ENCODE data around the gene PAX2. TPM values are rescaled to one million over a fixed set of nuclear protein-coding genes. Genes with fewer than 3 reads are reported as not detected.

The PAX2 gene
- total RNA-seq, 4 donors from 2014 or later: not detected

DNA sequence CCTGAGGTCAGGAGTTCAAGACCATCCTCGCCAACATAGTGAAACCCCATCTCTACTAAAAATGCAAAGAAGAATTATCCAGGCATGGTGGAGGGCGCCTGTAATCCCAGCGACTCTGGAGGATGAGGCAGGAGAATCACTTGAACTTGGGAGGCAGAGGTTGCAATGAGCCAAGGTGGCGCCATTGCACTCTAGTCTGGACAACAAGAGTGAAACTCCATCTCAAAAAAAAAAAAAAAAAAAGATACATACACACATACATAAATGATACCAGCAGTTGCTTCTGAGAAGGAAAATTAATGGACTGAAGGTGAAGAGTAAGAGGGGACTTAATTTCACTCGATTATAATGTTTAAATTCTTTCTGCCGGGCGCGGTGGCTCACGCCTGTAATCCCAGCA, 40.2 kb upstream of the PAX2 start:
- H3K4me3 ChIP-seq (replicated peaks in 1 of 3): no peak overlapping the region
- H3K27me3 ChIP-seq: peaks cover 10% of the 10 kb centered on the region
- no peaks in the 10 kb centered on the region for H3K36me3 ChIP-seq
- WGBS, 2 donors: 82 to 83% methylated on average over 9 of the region's 9 CpGs
- no peak for DNase-seq
- peaks cover 0 to 5% of the 10 kb centered on the region in 2 donors for H3K4me1 ChIP-seq
- intact Hi-C loops (cut with DNase I): no loop called here
- H3K9me3 ChIP-seq: no peaks in the 10 kb centered on the region
- TF ChIP-seq POLR2A (IDR thresholded peaks at IDR 0.05): no peak
- TF ChIP-seq, protein P1, sequence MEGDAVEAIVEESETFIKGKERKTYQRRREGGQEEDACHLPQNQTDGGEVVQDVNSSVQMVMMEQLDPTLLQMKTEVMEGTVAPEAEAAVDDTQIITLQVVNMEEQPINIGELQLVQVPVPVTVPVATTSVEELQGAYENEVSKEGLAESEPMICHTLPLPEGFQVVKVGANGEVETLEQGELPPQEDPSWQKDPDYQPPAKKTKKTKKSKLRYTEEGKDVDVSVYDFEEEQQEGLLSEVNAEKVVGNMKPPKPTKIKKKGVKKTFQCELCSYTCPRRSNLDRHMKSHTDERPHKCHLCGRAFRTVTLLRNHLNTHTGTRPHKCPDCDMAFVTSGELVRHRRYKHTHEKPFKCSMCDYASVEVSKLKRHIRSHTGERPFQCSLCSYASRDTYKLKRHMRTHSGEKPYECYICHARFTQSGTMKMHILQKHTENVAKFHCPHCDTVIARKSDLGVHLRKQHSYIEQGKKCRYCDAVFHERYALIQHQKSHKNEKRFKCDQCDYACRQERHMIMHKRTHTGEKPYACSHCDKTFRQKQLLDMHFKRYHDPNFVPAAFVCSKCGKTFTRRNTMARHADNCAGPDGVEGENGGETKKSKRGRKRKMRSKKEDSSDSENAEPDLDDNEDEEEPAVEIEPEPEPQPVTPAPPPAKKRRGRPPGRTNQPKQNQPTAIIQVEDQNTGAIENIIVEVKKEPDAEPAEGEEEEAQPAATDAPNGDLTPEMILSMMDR (IDR thresholded peaks at IDR 0.05): no peak
- H3K27ac ChIP-seq: no peak overlapping the region

DNA sequence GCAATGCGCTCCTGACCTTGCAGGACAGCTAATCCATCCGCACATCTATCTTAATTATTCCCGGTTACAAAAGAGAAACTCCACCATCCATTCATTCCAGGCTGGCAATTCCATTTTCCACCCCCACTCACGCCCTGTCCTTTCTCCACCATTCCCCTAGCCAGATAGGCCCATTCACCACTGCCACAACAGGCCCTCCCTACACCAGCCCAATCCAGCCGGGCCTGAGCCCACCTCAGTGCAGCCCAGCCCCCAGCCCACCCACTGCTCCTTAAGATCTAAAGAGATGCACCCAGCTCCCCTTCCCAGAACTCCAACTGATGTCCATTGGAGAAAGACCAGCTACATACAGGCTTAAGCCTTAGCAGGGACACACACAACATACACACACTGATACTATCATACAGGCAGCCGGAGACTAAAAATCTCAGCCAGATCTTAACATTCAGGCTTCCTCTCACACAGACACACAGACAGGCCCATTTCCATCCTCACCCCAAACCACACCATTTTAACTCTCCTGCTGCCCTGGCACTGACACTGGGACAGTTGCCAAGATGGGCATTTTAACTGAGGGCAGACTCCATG, 38.0 kb upstream of the PAX2 start:
- H3K4me3 ChIP-seq (replicated peaks in 1 of 3): no peak overlapping the region
- no peaks in the 10 kb centered on the region for H3K9me3 ChIP-seq
- no peak overlapping the region for H3K27ac ChIP-seq
- no peaks in the 10 kb centered on the region for H3K36me3 ChIP-seq
- peaks cover 16% of the 10 kb centered on the region for H3K27me3 ChIP-seq
- WGBS, 2 donors: 69 to 79% methylated on average over 6 of the region's 6 CpGs
- DNase-seq: no peak
- H3K4me1 ChIP-seq: peaks cover 0 to 7% of the 10 kb centered on the region in 2 donors
- intact Hi-C loops (cut with DNase I): no loop called here
- TF ChIP-seq, protein P1 (IDR thresholded peaks at IDR 0.05): no peak
- TF ChIP-seq POLR2A (IDR thresholded peaks at IDR 0.05): no peak

- TF ChIP-seq, protein P1 (IDR thresholded peaks at IDR 0.05): no peak
- no peak for TF ChIP-seq POLR2A (IDR thresholded peaks at IDR 0.05)
- 9 to 11% methylated on average over 13 to 23 of the region's 26 CpGs for WGBS, 2 donors
- peaks cover 0 to 13% of the 10 kb centered on the region in 2 donors for H3K4me1 ChIP-seq
- H3K27ac ChIP-seq: no peak overlapping the region
- peaks cover 20% of the 10 kb centered on the region for H3K27me3 ChIP-seq
- no peaks in the 10 kb centered on the region for H3K36me3 ChIP-seq
- DNase-seq: no peak
- H3K9me3 ChIP-seq: no peaks in the 10 kb centered on the region
- H3K4me3 ChIP-seq (replicated peaks in 1 of 3): no peak overlapping the region
- intact Hi-C loops (cut with DNase I): no loop called here
These were observed 36.0 kb upstream of the PAX2 start for GRCh38 chr10:100709146-100710082.

DNA sequence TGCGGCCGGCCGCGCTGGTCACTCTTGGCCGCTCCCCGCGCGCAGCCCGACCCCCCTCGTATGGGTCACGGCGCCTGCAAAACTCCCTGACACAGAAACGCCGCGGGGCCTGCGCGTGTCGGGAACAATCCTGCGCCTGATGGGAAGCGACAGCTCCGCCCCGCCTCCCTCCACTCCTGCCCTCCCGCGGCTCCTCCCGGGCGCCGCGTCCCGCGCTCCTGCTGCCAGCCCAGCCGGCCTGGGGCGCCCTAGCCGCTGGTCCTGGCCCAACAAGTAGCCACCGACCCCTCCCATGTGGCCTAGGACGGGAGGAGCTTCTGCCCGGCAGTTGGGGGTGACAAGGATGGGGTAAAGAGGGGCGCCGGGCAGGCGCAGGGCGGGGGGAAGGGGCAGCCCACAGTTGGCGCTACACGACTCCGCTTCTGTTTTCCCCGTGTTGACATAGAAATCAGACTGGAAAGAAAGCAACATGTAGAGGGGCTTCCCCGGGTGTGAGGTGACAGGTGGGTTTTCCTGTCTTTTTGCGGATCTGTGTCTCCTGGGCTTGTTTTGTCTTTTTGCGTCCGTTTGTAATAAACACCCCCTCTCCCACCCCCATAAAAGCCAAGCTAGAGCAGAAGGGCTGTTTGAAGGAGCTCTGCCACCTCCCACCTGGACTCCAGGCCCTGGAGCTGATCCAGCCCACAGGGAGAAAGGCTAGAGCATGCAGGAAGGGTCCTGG, 35.1 kb upstream of the PAX2 start:
- intact Hi-C loops (cut with DNase I): no loop called here
- Histone ChIP-seq H3K4me1 (peaks cover 0 to 13% of the 10 kb centered on the region in 2 donors), H3K36me3 (no peaks in the 10 kb centered on the region), H3K27me3 (peaks cover 20% of the 10 kb centered on the region), H3K27ac (no peak overlapping the region), H3K4me3 (replicated peaks in 1 of 3) (no peak overlapping the region), H3K9me3 (no peaks in the 10 kb centered on the region)
- TF ChIP-seq, protein P1 (IDR thresholded peaks at IDR 0.05): no peak
- TF ChIP-seq POLR2A (IDR thresholded peaks at IDR 0.05): no peak
- peak; percentile 21 to 29 for DNase-seq
- 3 to 4% methylated on average over 24 to 41 of the region's 48 CpGs for WGBS, 2 donors
